Astrocyte (in vitro differentiated cells and primary cell): Measurements from ENCODE around the gene HEXIM1.

Experiments used
- CTCF ChIP-seq: IDR thresholded peaks from 2 replicates; pipeline ENCODE4 v1.5.1; 2011; ENCODE audit warnings: low read depth, mild to moderate bottlenecking, inconsistent platforms, low read length, moderate library complexity; ENCODE audit not compliant: insufficient read depth
- EZH2 ChIP-seq: IDR thresholded peaks from 2 replicates; pipeline ENCODE4 v1.6.1; 2012; ENCODE audit warnings: mild to moderate bottlenecking, low read length, inconsistent platforms; ENCODE audit not compliant: insufficient read depth

GRCh38 chr17:45146890-45147580, 1.2 kb upstream of the HEXIM1 start:
- TF ChIP-seq EZH2, result no peak
- no peak for TF ChIP-seq CTCF
